Measurements from ENCODE around the gene HIP1. TPM values are rescaled to one million over a fixed set of nuclear protein-coding genes. Genes with fewer than 3 reads are reported as not detected.

The HIP1 gene
- total and polyA plus RNA-seq, 5 donors from 2014 or later = 0.29 to 10.7 (median 0.79) TPM

DNA sequence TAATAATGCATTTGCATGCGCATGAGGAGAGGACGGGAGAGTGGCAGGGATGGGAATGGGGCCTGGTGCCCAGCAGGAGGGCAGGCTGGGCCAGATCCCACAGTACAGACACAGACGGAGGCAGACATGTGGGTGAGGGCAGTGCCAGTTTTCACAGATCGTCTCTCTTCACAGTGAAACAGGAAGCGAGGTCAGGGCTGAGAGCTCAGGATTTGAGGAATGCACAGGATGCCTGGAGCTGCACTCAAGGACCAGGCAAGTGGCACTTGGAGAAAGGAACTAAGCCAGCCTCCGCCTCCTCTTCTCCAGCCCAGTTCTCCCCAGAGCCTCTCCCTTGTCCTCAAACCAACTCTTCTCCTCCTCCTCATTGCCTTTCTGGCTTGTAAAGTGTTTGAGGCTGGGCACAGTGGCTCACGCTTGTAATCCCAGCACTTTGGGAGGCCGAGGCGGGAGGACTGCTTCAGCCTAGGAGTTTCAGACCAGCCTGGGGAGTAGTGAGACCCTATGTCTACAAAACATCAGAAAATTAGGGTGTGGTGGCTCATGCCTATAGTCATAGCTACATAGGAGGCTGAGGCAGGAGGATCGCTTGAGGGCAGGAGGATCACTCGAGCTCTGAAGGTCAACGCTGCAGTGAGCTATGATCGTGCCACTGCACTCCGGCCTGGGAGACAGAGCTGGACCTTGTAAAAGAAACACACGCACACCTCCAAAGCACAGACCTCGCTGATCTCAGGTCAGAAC is 115.2 kb downstream of the HIP1 start:
- H3K27ac Mint-ChIP-seq = peak overlapping the region in 2 of 3 donors; percentile 0 to 51

DNA sequence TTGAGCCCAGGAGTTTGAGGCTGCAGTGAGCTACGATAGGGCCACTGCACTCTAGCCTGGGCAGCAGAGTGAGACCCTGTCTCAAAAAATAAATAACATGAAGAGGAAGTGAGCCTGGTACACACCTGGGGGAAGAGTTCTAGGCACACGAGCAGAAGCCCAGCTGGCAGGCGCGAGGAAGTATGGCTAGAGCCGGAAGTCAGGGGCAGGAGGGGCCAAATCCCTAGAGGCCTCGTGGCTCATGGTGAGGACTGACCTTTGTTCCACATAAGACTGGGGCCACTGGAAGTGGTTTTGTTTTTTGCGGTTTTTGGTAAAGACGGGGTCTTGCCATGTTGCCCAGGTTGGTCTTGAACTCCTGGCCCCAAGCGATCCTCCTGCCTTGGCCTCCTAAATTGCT is 117.6 kb downstream of the HIP1 start:
- H3K9me3 ChIP-seq (ENCODE audit: control insufficient read depth in 2 of 2, low read length in 2 of 2) = no peaks in the 10 kb centered on the region
- no peaks in the 10 kb centered on the region for H3K27me3 ChIP-seq (ENCODE audit: control insufficient read depth, insufficient read depth, low read length)
- no peak overlapping the region for H3K4me3 Mint-ChIP-seq
- H3K9me3 Mint-ChIP-seq = peaks cover 0 to 3% (median 0%) of the 10 kb centered on the region in 7 donors
- no peaks in the 10 kb centered on the region for H3K36me3 ChIP-seq (ENCODE audit: control insufficient read depth, insufficient read depth, low read length)
- H3K4me3 ChIP-seq (ENCODE audit: low read depth, low read length) = no peak overlapping the region
- peaks cover 0 to 42% (median 24%) of the 10 kb centered on the region in 4 donors for H3K4me1 Mint-ChIP-seq
- H3K36me3 Mint-ChIP-seq = no peaks in the 10 kb centered on the region
- H3K4me1 ChIP-seq (ENCODE audit: control insufficient read depth, insufficient read depth, low read length, poor library complexity, severe bottlenecking) = peaks cover 28% of the 10 kb centered on the region
- ATAC-seq (ENCODE audit: low read depth in 2 of 2) = no peak
- H3K27ac ChIP-seq (ENCODE audit: insufficient read depth, low read length, poor library complexity, severe bottlenecking) = no peak overlapping the region
- DNase-seq = no peak
- peak overlapping the region in 1 of 3 donors; percentile 3 for H3K27ac Mint-ChIP-seq
- no peaks in the 10 kb centered on the region for H3K27me3 Mint-ChIP-seq

More for the DNA sequence above, 115.2 kb downstream of the HIP1 start:
- Histone ChIP-seq H3K4me1 (ENCODE audit: control insufficient read depth, insufficient read depth, low read length, poor library complexity, severe bottlenecking) (peaks cover 5% of the 10 kb centered on the region), H3K27me3 (ENCODE audit: control insufficient read depth, insufficient read depth, low read length) (no peaks in the 10 kb centered on the region), H3K9me3 (ENCODE audit: control insufficient read depth in 2 of 2, low read length in 2 of 2) (peaks cover 3 to 5% of the 10 kb centered on the region in 2 experiments), H3K4me3 (ENCODE audit: low read depth, low read length) (no peak overlapping the region), H3K27ac (ENCODE audit: insufficient read depth, low read length, poor library complexity, severe bottlenecking) (no peak overlapping the region), H3K36me3 (ENCODE audit: control insufficient read depth, insufficient read depth, low read length) (no peaks in the 10 kb centered on the region)
- Mint-ChIP-seq H3K9me3 (peaks cover 0 to 7% (median 3%) of the 10 kb centered on the region in 7 donors), H3K4me1 (peaks cover 3 to 19% (median 10%) of the 10 kb centered on the region in 4 donors), H3K27me3 (no peaks in the 10 kb centered on the region), H3K4me3 (no peak overlapping the region), H3K36me3 (peaks cover 5% of the 10 kb centered on the region)
- ATAC-seq (ENCODE audit: low read depth in 2 of 2) (no peak), DNase-seq (no peak)

DNA sequence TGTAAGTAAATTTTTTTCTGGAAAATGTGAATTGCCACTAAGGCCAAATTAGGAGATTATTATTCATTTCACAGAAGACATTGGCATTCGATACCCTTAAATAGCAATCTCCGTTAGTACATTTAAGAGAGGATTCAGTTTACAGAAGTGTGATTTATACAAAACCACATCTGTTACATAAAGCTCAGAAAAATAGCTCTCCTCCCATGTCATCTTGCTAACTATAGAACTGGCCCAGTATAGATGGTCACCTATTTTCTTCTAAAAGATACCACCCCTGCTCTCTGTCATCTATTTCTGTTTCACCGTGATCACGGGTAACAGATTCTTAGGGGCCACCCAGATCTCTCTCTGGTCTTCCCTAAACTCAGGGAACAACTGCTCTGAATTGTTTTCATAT is 119.1 kb downstream of the HIP1 start:
- no peaks in the 10 kb centered on the region for H3K27me3 ChIP-seq (ENCODE audit: control insufficient read depth, insufficient read depth, low read length)
- no peaks in the 10 kb centered on the region for H3K27me3 Mint-ChIP-seq
- H3K4me3 ChIP-seq (ENCODE audit: low read depth, low read length) = no peak overlapping the region
- H3K4me1 ChIP-seq (ENCODE audit: control insufficient read depth, insufficient read depth, low read length, poor library complexity, severe bottlenecking) = peaks cover 29% of the 10 kb centered on the region
- H3K27ac ChIP-seq (ENCODE audit: insufficient read depth, low read length, poor library complexity, severe bottlenecking) = no peak overlapping the region
- H3K9me3 Mint-ChIP-seq = peaks cover 0 to 3% (median 0%) of the 10 kb centered on the region in 7 donors
- peaks cover 0 to 42% (median 24%) of the 10 kb centered on the region in 4 donors for H3K4me1 Mint-ChIP-seq
- DNase-seq (no peak), ATAC-seq (ENCODE audit: low read depth in 2 of 2) (no peak)
- peak overlapping the region in 2 of 3 donors; percentile 38 to 42 for H3K27ac Mint-ChIP-seq
- H3K36me3 ChIP-seq (ENCODE audit: control insufficient read depth, insufficient read depth, low read length) = no peaks in the 10 kb centered on the region
- H3K4me3 Mint-ChIP-seq = no peak overlapping the region
- no peaks in the 10 kb centered on the region for H3K9me3 ChIP-seq (ENCODE audit: control insufficient read depth in 2 of 2, low read length in 2 of 2)
- H3K36me3 Mint-ChIP-seq = no peaks in the 10 kb centered on the region

DNA sequence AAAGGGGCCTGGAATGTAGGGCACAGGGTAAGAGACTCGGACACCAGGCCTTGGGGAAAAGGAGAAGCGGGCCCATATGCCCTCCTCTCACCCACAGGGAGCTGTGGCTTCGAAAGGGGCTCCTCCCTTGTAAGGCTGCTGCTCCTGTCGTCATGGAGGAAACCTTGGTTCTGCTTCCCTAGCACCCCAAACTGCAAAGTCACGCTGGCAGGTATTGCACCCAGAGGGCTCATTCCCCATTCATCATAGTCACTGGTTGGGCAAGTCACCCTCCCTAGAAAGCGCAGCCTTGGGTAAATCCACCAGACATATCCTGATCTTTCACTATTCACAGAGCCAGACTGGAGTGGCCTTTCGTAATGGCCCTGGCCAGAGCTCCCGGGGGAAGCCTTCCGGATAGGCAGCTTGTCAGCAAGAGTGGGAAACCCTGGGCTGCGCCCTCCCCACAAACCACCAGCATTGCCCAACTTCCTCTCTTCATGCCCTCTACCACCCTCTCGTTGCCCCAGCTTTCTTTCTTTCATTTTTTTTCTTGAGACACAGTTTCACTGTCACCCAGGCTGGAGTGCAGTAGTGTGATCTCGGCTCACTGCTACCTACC is 121.0 kb downstream of the HIP1 start:
- Histone ChIP-seq H3K4me3 (ENCODE audit: low read depth, low read length) (peak overlapping the region; percentile 65), H3K4me1 (ENCODE audit: control insufficient read depth, insufficient read depth, low read length, poor library complexity, severe bottlenecking) (peaks cover 29% of the 10 kb centered on the region)

DNA sequence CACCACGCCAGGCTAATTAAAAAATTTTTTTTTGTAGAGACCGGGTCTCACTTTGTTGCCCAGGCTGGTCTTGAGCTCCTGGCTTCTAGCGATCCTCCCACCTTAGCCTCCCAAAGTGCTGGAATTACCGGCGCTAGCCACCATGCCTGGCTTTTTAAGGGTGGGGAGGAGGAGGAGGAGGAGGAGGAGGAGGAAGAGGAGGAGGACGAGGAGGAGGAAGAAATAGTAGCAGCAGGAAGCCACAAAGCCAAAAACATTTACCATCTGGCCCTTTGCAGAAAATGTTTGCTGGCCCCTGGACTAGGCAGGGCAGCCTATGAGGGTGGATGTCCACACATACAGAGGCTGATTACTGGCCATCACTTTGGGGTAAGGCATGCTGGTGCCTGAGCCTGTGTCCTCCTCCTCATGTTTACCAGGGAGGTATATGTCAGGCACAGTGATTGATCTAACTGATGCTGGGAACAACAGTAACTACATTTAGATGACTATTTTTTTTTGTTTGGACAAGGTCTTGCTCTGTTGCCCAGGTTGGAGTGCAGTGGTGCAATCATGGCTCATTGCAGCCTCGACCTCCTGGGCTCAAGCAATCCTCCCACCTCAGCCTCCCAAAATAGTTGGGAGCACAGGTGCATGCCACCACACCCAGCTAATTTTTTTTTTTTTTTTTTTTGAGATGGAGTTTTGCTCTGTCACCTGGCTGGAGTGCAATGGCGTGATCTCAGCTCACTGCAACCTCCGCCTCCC is 122.1 kb downstream of the HIP1 start:
- H3K9me3 ChIP-seq (ENCODE audit: control insufficient read depth in 2 of 2, low read length in 2 of 2) = no peaks in the 10 kb centered on the region
- no peak overlapping the region for H3K4me3 ChIP-seq (ENCODE audit: low read depth, low read length)
- Mint-ChIP-seq H3K4me3 (peak overlapping the region in 2 of 4 donors; percentile 39 to 47), H3K27me3 (no peaks in the 10 kb centered on the region), H3K4me1 (peaks cover 0 to 37% (median 24%) of the 10 kb centered on the region in 4 donors), H3K36me3 (no peaks in the 10 kb centered on the region), H3K27ac (peak overlapping the region in 2 of 3 donors; percentile 52 to 55), H3K9me3 (peaks cover 0 to 1% (median 0%) of the 10 kb centered on the region in 7 donors)
- peaks cover 29% of the 10 kb centered on the region for H3K4me1 ChIP-seq (ENCODE audit: control insufficient read depth, insufficient read depth, low read length, poor library complexity, severe bottlenecking)
- H3K27me3 ChIP-seq (ENCODE audit: control insufficient read depth, insufficient read depth, low read length) = no peaks in the 10 kb centered on the region
- H3K27ac ChIP-seq (ENCODE audit: insufficient read depth, low read length, poor library complexity, severe bottlenecking) = no peak overlapping the region
- H3K36me3 ChIP-seq (ENCODE audit: control insufficient read depth, insufficient read depth, low read length) = no peaks in the 10 kb centered on the region
- no peak for DNase-seq
- no peak for ATAC-seq (ENCODE audit: low read depth in 2 of 2)

More for the DNA sequence above, 121.0 kb downstream of the HIP1 start:
- Histone ChIP-seq H3K27ac (ENCODE audit: insufficient read depth, low read length, poor library complexity, severe bottlenecking) (peak overlapping the region; percentile 63), H3K36me3 (ENCODE audit: control insufficient read depth, insufficient read depth, low read length) (no peaks in the 10 kb centered on the region), H3K27me3 (ENCODE audit: control insufficient read depth, insufficient read depth, low read length) (no peaks in the 10 kb centered on the region), H3K9me3 (ENCODE audit: control insufficient read depth in 2 of 2, low read length in 2 of 2) (no peaks in the 10 kb centered on the region)
- peaks cover 0 to 1% (median 0%) of the 10 kb centered on the region in 7 donors for H3K9me3 Mint-ChIP-seq
- peaks cover 0 to 39% (median 24%) of the 10 kb centered on the region in 4 donors for H3K4me1 Mint-ChIP-seq
- ATAC-seq (ENCODE audit: low read depth in 2 of 2) = peak; percentile 80 to 89
- peak overlapping the region; percentile 45 to 88 (median 81) for H3K4me3 Mint-ChIP-seq
- no peaks in the 10 kb centered on the region for H3K27me3 Mint-ChIP-seq
- H3K27ac Mint-ChIP-seq = peak overlapping the region; percentile 79 to 97 (median 80)
- no peaks in the 10 kb centered on the region for H3K36me3 Mint-ChIP-seq
- peak; percentile 9 to 88 (median 60) for DNase-seq

DNA sequence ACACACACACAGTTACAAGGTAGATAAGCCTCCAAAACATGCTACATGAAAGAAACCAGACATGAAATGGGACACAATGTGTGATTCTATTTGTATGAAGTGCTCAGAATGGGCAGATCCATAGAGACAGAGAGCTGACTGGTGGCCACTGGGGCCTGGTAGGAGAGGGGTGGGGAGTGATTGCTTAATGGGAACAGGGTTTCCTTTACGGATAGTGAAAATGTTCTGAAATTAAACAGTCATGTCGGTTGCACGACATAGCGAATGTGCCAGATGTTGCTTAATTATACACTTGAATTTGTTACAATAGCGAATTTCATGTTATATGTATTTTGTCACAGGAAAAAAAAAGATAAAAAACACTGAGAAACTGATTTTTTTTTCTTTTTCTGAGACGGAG is 124.3 kb downstream of the HIP1 start:
- H3K4me1 Mint-ChIP-seq = peaks cover 0 to 29% (median 19%) of the 10 kb centered on the region in 4 donors
- H3K27ac Mint-ChIP-seq = no peak overlapping the region
- H3K4me3 Mint-ChIP-seq = no peak overlapping the region
- H3K36me3 Mint-ChIP-seq = no peaks in the 10 kb centered on the region
- DNase-seq (no peak), ATAC-seq (ENCODE audit: low read depth in 2 of 2) (no peak)
- no peaks in the 10 kb centered on the region for H3K27me3 Mint-ChIP-seq
- no peaks in the 10 kb centered on the region for H3K27me3 ChIP-seq (ENCODE audit: control insufficient read depth, insufficient read depth, low read length)
- no peaks in the 10 kb centered on the region for H3K36me3 ChIP-seq (ENCODE audit: control insufficient read depth, insufficient read depth, low read length)
- H3K4me1 ChIP-seq (ENCODE audit: control insufficient read depth, insufficient read depth, low read length, poor library complexity, severe bottlenecking) = peaks cover 29% of the 10 kb centered on the region
- no peak overlapping the region for H3K27ac ChIP-seq (ENCODE audit: insufficient read depth, low read length, poor library complexity, severe bottlenecking)
- no peaks in the 10 kb centered on the region for H3K9me3 ChIP-seq (ENCODE audit: control insufficient read depth in 2 of 2, low read length in 2 of 2)
- no peak overlapping the region for H3K4me3 ChIP-seq (ENCODE audit: low read depth, low read length)
- peaks cover 0 to 1% (median 0%) of the 10 kb centered on the region in 7 donors for H3K9me3 Mint-ChIP-seq

DNA sequence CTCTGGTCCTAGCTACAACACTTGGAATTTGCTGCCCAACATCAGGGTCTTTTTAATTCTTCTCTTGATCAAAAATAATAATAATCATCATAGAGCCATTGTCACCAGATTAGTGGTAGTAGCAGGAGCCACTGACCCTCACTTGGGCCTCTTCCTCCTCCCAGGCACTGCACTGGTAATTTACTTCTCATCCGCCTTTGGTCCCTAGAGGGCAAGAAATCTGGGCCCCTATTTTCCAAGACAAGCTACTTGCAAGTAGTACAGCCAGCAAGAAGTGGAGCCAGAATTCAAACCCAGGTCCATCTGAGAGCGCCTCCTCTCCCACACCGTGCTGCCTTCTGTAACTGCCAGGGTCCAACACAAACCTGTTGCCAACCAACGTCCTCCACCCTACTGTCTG is 125.4 kb downstream of the HIP1 start:
- Histone ChIP-seq H3K4me3 (ENCODE audit: low read depth, low read length) (no peak overlapping the region), H3K36me3 (ENCODE audit: control insufficient read depth, insufficient read depth, low read length) (no peaks in the 10 kb centered on the region), H3K4me1 (ENCODE audit: control insufficient read depth, insufficient read depth, low read length, poor library complexity, severe bottlenecking) (peaks cover 23% of the 10 kb centered on the region), H3K27ac (ENCODE audit: insufficient read depth, low read length, poor library complexity, severe bottlenecking) (no peak overlapping the region), H3K27me3 (ENCODE audit: control insufficient read depth, insufficient read depth, low read length) (no peaks in the 10 kb centered on the region), H3K9me3 (ENCODE audit: control insufficient read depth in 2 of 2, low read length in 2 of 2) (no peaks in the 10 kb centered on the region)
- no peak overlapping the region for H3K4me3 Mint-ChIP-seq
- H3K27me3 Mint-ChIP-seq = no peaks in the 10 kb centered on the region
- DNase-seq (no peak), ATAC-seq (ENCODE audit: low read depth in 2 of 2) (no peak)
- H3K27ac Mint-ChIP-seq = no peak overlapping the region
- peaks cover 4% of the 10 kb centered on the region for H3K36me3 Mint-ChIP-seq
- H3K4me1 Mint-ChIP-seq = peaks cover 0 to 22% (median 14%) of the 10 kb centered on the region in 4 donors
- H3K9me3 Mint-ChIP-seq = peaks cover 0 to 1% (median 0%) of the 10 kb centered on the region in 7 donors

Measured in CD4-positive, CD25-positive, alpha-beta regulatory T cell (primary cell).